Large intestine (tissue), 3 donors: Measurements from ENCODE around the gene SUV39H2. TPM values are rescaled to one million over a fixed set of nuclear protein-coding genes. Genes with fewer than 3 reads are reported as not detected.
"Not testable (repeated sequence)": the region's sequence is repeated elsewhere in the genome, so short reads cannot be mapped to it uniquely, and the experiment has no call there.

Source experiments
- DNase-seq, 2 donors: peaks; one replicate each; pipeline versions ENCODE4 v3.0.0 to v3.0.0-alpha.2; 2013
- H3K27ac ChIP-seq: one replicate; pipeline ENCODE4 v1.5.1; 2013; ENCODE audit warnings: low read length
- H3K27me3 ChIP-seq: 2 replicates; pipeline ENCODE4 v1.6.1; 2013; ENCODE audit warnings: low read length; ENCODE audit not compliant: control insufficient read depth, insufficient read depth
- H3K36me3 ChIP-seq: 2 replicates; pipeline ENCODE4 v1.6.1; 2013; ENCODE audit warnings: low read length; ENCODE audit not compliant: control insufficient read depth, insufficient read depth
- H3K4me1 ChIP-seq: one replicate; pipeline ENCODE4 v1.6.1; 2013; ENCODE audit warnings: low read length; ENCODE audit not compliant: control insufficient read depth, insufficient read depth
- H3K4me3 ChIP-seq: one replicate; pipeline ENCODE4 v1.5.1; 2013; ENCODE audit warnings: low read length
- H3K9me3 ChIP-seq: one replicate; pipeline ENCODE4 v1.6.1; 2013; ENCODE audit warnings: mild to moderate bottlenecking, low read depth, low read length, moderate library complexity; ENCODE audit not compliant: control insufficient read depth
- WGBS: methylation state at CpG from one replicate; pipeline ENCODE4 v1.1.5; 2013; ENCODE audit warnings: low lambda C conversion rate; ENCODE audit not compliant: insufficient coverage; 5-methylcytosine and 5-hydroxymethylcytosine counted together
- polyA plus RNA-seq: library from polyadenylated mRNA; unstranded; fragments of 120-200 nt; gene quantifications from one replicate; pipeline ENCODE4 v1.2.1, GENCODE V29; 2013

The SUV39H2 gene
- polyA plus RNA-seq, 1 donor: 10.9 TPM

DNA sequence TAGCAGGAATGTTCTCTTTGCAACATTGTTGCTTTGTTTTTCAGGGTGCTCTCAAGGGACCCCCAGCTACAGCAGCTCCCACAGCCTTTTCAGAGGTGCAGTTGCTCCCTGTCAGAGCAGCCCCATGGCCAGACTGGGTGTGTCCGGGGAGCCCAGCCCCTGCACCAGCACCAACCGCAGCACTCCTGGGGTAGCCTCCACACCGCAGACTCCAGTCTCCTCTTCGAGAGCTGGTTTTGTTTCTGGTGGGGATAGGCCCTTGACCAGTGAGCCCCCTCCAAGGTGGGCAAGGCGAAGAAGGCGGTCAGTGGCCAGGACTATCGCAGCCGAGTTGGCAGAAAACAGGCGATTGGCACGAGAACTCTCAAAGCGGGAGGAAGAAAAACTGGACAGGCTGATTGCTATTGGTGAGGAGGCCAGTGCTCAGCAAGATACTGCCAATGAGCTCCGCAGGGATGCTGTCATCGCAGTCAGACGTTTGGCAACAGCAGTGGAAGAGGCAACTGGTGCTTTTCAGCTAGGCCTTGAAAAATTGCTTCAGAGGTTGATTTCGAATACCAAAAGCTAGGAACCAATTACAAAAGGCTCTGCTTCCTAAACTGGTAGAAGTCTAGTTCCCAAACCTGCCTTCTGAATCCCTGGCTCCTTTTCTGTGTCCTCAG, 35.2 kb upstream of the SUV39H2 start:
- Histone ChIP-seq H3K4me3 (no peak overlapping the region), H3K27ac (no peak overlapping the region), H3K9me3 (no peaks in the 10 kb centered on the region), H3K27me3 (no peaks in the 10 kb centered on the region), H3K36me3 (peaks cover 40% of the 10 kb centered on the region), H3K4me1 (no peaks in the 10 kb centered on the region)
- DNase-seq: no peak
- no CpG with 5 or more reads among the region's 15 CpGs for WGBS

DNA sequence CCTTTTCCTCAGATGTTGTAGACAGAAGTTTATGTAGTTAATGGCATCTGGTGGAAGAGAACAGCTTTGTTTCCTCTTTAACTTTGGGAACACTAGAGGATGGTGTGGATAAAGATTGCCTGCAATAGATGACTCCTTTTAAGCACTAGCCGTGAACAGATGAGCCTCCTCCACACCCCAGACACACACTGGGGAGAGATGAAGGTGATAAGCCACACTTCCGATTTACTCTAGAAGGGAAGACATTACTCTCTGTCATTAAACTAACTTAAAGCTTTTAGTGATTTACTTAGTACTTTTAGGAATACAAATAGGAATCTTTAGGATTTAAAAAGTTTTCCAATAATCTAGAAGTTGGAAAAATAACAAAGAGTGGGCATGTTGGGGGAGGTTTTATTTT, 33.7 kb upstream of the SUV39H2 start:
- DNase-seq: no peak
- H3K27ac ChIP-seq: no peak overlapping the region
- H3K4me1 ChIP-seq: no peaks in the 10 kb centered on the region
- H3K4me3 ChIP-seq: no peak overlapping the region
- WGBS: 100% methylated on average over 1 of the region's 2 CpGs
- H3K9me3 ChIP-seq: no peaks in the 10 kb centered on the region
- H3K36me3 ChIP-seq: peaks cover 49% of the 10 kb centered on the region
- no peaks in the 10 kb centered on the region for H3K27me3 ChIP-seq

DNA sequence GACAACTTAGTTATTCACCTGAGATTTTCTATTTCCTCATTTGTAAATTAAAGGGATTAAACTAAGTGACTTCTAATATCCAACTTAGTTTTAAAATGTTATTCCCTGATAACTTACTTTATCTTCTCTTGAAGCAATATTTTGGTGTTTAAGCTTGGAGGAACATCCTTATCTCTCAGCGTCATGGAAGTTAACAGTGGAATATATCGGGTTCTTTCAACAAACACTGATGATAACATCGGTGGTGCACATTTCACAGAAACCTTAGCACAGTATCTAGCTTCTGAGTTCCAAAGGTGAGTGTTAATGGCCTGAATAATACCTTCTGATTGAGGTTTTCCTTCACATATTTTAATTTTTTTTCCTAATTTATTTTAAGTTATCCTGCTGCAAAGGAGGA, 26.4 kb upstream of the SUV39H2 start:
- H3K4me3 ChIP-seq: no peak overlapping the region
- 0% methylated on average over 1 of the region's 3 CpGs for WGBS

DNA sequence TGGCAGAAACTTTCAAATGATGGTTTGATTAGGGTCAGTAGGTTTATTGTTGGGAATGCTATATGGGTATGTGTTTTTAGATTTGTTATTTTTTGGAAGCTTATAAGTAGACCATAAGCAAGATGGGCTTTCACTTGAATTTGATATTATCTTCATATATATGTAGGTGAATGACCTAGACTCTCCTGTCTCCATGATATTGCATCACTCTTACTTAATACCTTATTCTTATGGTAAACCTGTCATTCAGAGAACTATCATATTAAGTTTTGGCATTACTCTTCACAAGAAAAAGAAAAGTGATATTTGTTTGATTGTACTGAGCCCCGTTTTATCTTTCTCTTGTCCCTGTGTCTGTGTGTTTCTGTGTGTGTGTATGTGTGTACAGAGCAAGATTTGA, 23.2 kb upstream of the SUV39H2 start:
- Histone ChIP-seq H3K4me1 (peaks cover 4% of the 10 kb centered on the region), H3K27me3 (no peaks in the 10 kb centered on the region), H3K36me3 (peaks cover 25% of the 10 kb centered on the region), H3K27ac (no peak overlapping the region), H3K4me3 (no peak overlapping the region), H3K9me3 (no peaks in the 10 kb centered on the region)
- no CpG with 5 or more reads among the region's 1 CpG for WGBS
- DNase-seq: no peak

More for the DNA sequence above, 26.4 kb upstream of the SUV39H2 start:
- H3K27ac ChIP-seq: peak overlapping the region; percentile 13
- no peaks in the 10 kb centered on the region for H3K9me3 ChIP-seq
- H3K36me3 ChIP-seq: peaks cover 26% of the 10 kb centered on the region
- no peaks in the 10 kb centered on the region for H3K4me1 ChIP-seq
- peak in 1 of 2 donors; percentile 23 for DNase-seq
- no peaks in the 10 kb centered on the region for H3K27me3 ChIP-seq

DNA sequence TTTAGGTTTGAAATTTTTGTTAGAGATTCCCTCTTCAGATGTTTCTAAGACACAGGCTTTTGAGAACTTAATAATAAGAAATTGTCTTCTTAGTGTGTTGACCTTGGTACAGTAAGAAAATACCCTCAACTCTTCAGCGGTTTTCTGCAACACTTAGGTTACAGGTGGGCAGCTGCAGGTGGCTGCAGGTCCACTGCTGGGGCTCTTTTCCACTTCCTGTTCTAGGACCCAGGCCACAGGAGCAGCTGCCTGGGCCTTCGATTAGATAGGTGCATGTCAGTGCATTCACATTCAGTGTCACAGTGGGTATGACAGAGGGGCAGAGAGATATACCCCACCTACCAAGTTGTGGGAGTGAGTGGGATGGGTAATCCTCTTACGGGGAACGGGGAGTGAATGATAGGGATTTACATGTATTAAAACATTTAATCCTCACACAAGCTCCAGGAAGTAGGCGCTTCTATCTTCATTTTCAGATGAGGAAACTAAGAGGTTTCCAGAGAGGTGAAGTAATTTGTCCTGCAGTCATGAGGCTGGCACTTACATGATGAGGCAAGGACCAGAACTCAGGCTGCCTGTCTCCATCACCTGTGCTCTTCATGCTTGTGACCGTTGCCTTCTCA, 20.2 kb upstream of the SUV39H2 start:
- no CpG with 5 or more reads among the region's 6 CpGs for WGBS
- Histone ChIP-seq H3K4me3 (no peak overlapping the region), H3K9me3 (no peaks in the 10 kb centered on the region), H3K36me3 (peaks cover 20% of the 10 kb centered on the region), H3K27me3 (no peaks in the 10 kb centered on the region), H3K27ac (no peak overlapping the region), H3K4me1 (peaks cover 14% of the 10 kb centered on the region)
- DNase-seq: no peak

DNA sequence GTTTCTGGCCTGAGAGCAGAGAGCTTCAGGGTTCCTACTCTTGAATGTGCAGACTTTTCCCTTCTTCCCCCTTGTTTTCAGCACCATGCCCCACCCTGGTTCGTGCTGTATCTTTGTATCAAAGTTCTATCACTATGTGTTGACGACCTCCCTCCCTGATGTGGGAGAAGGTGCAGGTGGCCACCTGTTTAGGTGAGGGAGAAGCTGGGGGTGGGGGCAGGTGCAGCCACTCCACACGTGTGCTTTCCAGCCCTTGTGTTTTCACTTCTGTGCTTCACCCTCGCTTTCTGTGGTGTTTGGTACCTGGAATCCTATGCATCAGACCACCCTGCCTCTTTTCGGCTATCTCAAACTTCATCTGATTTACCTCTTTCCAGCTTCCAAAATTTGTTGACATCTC, 19.6 kb upstream of the SUV39H2 start:
- H3K36me3 ChIP-seq: peaks cover 22% of the 10 kb centered on the region
- WGBS: 83% methylated on average over 1 of the region's 5 CpGs
- no peaks in the 10 kb centered on the region for H3K9me3 ChIP-seq
- peaks cover 14% of the 10 kb centered on the region for H3K4me1 ChIP-seq
- no peak for DNase-seq
- no peak overlapping the region for H3K27ac ChIP-seq
- no peak overlapping the region for H3K4me3 ChIP-seq
- H3K27me3 ChIP-seq: no peaks in the 10 kb centered on the region

DNA sequence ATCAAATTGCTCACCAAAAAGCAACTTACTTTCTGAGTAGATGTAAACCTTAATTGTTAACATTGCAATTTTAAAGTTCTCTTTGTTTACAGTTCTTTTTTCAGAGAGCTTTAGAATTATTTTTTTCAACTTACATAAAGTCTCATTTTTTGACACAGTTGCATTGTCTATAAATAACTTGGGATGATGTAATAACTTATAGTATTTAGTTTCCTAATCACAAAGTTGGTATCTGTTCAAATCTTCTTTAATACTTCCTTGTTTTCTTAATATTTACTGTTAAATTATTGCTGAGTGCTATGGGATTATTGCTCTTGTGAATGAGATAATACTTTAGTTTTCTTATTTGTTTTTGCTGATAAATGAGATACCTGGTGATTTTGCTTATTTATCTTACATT, 18.9 kb upstream of the SUV39H2 start:
- Histone ChIP-seq H3K4me1 (peaks cover 14% of the 10 kb centered on the region), H3K9me3 (no peaks in the 10 kb centered on the region), H3K27me3 (no peaks in the 10 kb centered on the region), H3K4me3 (no peak overlapping the region), H3K36me3 (peaks cover 19% of the 10 kb centered on the region), H3K27ac (peak overlapping the region; percentile 90)
- DNase-seq: no peak

DNA sequence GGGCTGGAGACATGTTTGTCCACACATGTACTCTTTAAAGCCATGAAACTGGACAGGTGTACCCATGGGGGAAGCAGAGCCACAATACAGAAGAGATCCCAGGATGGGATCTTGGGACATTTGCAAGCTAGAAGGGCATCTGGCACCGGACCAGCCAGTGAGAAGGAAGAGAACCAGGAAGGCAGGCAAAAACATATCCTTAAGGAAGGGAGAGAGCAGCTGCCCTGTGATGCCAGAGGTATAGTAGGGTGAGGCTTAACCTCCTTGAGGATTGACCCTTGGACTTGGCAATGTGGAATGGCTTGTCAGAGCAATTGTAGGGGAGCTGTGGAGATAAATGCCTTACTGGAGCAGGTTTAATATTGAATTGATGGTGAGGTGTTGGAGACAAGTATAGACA, 17.9 kb upstream of the SUV39H2 start:
- peak; percentile 84 to 92 for DNase-seq
- no peaks in the 10 kb centered on the region for H3K9me3 ChIP-seq
- peak overlapping the region; percentile 90 for H3K27ac ChIP-seq
- H3K4me1 ChIP-seq: peaks cover 14% of the 10 kb centered on the region
- WGBS: no CpG with 5 or more reads among the region's 1 CpG
- peaks cover 19% of the 10 kb centered on the region for H3K36me3 ChIP-seq
- no peak overlapping the region for H3K4me3 ChIP-seq
- no peaks in the 10 kb centered on the region for H3K27me3 ChIP-seq

DNA sequence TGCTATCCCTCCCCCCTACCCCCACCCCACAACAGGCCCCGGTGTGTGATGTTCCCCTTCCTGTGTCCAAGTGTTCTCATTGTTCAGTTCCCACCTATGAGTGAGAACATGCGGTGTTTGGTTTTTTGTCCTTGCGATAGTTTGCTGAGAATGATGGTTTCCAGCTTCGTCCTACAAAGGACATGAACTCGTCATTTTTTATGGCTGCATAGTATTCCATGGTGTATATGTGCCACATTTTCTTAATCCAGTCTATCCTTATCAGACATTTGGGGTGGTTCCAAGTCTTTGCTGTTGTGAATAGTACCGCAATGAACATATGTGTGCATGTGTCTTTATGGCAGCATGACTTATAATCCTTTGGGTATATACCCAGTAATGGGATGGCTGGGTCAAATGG, 14.2 kb upstream of the SUV39H2 start:
- peaks cover 25% of the 10 kb centered on the region for H3K36me3 ChIP-seq

DNA sequence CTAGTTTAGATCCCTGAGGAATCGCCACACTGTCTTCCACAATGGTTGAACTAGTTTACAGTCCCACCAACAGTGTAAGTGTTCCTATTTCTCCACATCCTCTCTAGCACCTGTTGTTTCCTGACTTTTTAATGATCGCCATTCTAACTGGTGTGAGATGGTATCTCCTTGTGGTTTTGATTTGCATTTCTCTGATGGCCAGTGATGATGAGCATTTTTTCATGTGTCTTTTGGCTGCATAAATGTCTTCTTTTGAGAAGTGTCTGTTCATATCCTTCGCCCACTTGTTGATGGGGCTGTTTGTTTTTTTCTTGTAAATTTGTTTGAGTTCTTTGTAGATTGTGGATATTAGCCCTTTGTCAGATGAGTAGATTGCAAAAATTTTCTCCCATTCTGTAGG, 13.8 kb upstream of the SUV39H2 start:
- not testable (repeated sequence) for H3K9me3 ChIP-seq, H3K27me3 ChIP-seq, H3K4me3 ChIP-seq, DNase-seq, H3K27ac ChIP-seq
- no CpG with 5 or more reads among the region's 3 CpGs for WGBS
- Histone ChIP-seq H3K36me3 (peaks cover 28% of the 10 kb centered on the region), H3K4me1 (peaks cover 14% of the 10 kb centered on the region)

More for the DNA sequence above, 14.2 kb upstream of the SUV39H2 start:
- not testable (repeated sequence) for H3K9me3 ChIP-seq, H3K4me3 ChIP-seq, H3K27me3 ChIP-seq, H3K27ac ChIP-seq, DNase-seq
- peaks cover 14% of the 10 kb centered on the region for H3K4me1 ChIP-seq
- no CpG with 5 or more reads among the region's 6 CpGs for WGBS
